GM21423 (cell line): ENCODE results near the gene UBAP2.

Experiments
- ATAC-seq: cut with Tn5 transposase; IDR thresholded peaks from one replicate; pipeline ENCODE4 v1.9.1; 2021; ENCODE audit warnings: mild to moderate bottlenecking, moderate library complexity; ENCODE audit not compliant: unreplicated experiment

The UBAP2 gene

GRCh38 chr9:33880211-33881089 lies 168.2 kb downstream of the UBAP2 start:
- no peak for ATAC-seq

DNA sequence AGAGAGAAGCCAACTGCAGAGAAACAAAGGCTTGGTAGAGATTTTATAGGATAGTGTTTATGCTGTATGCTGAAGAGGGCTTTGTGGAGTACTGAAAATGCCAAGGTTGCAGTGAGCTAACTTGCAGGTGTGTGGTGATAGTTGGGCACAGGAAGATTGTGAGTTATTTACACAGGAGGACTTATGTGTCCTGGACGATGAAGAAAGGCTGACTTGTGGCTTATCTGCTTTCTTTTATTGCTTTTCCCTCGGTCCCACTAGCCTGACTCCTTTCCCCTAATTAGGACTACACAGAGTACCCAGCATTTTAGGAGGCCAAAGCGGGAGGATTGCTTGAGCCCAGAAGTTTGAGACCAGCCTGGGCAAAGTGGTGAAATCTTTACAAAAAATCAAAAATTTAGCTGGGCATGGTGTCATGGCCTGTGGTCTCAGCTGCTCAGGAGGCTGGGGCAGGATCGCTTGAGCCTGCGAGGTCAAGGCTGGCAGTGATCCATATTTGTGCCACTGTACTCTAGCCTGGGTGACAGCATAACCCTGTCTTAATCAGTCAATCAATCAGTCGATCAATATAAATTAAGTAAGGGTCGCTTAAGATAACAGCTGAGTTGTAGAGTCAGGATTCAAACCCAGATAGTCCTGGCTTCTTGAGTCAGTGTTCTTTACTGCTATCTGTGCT lies 169.9 kb downstream of the UBAP2 start:
- ATAC-seq: no peak

DNA sequence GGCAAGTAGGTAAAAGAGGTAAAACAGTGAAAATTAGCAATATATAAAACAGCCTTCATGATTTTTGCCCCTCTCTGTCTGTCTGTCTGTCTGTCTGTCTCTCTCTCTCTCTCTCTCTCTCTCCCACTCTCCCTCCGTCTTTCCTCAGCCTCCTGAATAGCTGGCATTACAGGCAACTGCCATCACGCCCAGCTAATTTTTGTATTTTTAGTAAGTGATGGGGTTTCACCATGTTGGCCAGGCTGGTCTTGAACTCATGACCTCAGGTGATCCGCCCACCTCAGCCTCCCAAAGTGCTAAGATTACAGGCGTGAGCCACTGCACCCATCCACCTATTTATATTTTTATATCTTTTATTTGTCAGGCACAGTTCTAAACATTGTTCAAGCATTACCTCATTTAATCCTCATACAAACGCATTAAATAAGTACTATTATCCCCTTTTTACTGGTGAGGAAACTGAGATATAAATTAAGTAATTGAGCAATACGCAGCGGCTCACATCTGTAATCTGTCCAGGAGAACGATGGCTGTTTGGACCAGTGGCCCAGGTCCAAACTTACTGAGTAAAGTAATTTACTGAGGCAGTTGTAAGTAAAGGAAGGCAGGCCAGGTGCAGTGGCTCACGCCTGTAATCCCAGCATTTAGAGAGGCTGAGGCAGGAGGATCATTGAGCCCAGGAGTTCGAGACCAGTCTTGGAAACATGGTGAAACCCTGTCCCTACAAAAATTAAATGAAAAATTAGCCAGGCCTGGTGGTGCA lies 170.8 kb downstream of the UBAP2 start:
- no peak for ATAC-seq
